Fibroblast of villous mesenchyme (primary cell): ENCODE data around the gene SEMA4A. TPM values are rescaled to one million over a fixed set of nuclear protein-coding genes. Genes with fewer than 3 reads are reported as not detected.
A peak's percentile ranks its signal among the peaks of the same experiment; 100 is the strongest.

Source experiments
- DNase-seq: peaks from one replicate; pipeline ENCODE4 v3.0.0-alpha.2; 2010; ENCODE audit warnings: low read depth
- H3K4me3 ChIP-seq: 2 replicates; pipeline ENCODE4 v1.5.1; 2011; ENCODE audit warnings: low read depth, mild to moderate bottlenecking, low read length
- total RNA-seq: library from RNA; depleted of rRNA; stranded (reverse); fragments of >200 nt; gene quantifications from 2 replicates; pipeline ENCODE4 v1.2.3, GENCODE V29; 2012
- TF ChIP-seq, protein P1 (sequence below): IDR thresholded peaks from 2 replicates; pipeline ENCODE4 v1.5.1; 2012; ENCODE audit warnings: low read depth, mild to moderate bottlenecking, low read length; ENCODE audit not compliant: insufficient read depth

Gene SEMA4A
- total RNA-seq, 1 donor, result 0.43 TPM

DNA sequence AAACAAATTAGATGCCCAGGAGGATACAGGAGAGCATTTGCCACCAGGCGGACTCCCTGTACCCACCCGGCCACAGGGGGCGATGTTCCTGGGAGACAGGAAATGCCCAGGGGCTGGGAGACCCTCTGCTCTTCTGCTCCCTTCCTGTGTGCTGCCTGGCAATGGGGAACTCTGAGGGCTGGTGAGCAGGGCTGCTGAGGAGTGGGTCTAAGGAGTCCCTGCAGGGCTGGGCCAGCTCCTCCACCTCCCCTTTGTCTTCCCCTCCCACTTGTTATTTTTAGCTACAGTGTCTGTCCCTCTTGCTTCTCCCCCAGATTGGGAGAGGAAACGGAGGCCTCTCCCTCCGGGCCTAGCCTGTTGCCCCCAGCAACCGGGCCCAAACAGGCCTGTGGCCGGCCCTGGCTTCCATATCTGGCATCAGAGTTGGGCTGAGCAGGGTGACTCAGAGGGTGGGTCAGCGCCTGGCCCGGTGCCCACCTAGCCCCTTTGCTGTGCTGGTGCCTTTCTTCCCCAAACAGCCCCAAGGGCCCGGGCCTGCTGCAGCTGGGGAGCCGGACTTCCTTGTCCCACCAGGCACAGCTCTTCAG lies 27.2 kb upstream of the SEMA4A start:
- TF ChIP-seq, protein P1, sequence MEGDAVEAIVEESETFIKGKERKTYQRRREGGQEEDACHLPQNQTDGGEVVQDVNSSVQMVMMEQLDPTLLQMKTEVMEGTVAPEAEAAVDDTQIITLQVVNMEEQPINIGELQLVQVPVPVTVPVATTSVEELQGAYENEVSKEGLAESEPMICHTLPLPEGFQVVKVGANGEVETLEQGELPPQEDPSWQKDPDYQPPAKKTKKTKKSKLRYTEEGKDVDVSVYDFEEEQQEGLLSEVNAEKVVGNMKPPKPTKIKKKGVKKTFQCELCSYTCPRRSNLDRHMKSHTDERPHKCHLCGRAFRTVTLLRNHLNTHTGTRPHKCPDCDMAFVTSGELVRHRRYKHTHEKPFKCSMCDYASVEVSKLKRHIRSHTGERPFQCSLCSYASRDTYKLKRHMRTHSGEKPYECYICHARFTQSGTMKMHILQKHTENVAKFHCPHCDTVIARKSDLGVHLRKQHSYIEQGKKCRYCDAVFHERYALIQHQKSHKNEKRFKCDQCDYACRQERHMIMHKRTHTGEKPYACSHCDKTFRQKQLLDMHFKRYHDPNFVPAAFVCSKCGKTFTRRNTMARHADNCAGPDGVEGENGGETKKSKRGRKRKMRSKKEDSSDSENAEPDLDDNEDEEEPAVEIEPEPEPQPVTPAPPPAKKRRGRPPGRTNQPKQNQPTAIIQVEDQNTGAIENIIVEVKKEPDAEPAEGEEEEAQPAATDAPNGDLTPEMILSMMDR, result peak; percentile 58
- H3K4me3 ChIP-seq, result peak overlapping the region; percentile 27

DNA sequence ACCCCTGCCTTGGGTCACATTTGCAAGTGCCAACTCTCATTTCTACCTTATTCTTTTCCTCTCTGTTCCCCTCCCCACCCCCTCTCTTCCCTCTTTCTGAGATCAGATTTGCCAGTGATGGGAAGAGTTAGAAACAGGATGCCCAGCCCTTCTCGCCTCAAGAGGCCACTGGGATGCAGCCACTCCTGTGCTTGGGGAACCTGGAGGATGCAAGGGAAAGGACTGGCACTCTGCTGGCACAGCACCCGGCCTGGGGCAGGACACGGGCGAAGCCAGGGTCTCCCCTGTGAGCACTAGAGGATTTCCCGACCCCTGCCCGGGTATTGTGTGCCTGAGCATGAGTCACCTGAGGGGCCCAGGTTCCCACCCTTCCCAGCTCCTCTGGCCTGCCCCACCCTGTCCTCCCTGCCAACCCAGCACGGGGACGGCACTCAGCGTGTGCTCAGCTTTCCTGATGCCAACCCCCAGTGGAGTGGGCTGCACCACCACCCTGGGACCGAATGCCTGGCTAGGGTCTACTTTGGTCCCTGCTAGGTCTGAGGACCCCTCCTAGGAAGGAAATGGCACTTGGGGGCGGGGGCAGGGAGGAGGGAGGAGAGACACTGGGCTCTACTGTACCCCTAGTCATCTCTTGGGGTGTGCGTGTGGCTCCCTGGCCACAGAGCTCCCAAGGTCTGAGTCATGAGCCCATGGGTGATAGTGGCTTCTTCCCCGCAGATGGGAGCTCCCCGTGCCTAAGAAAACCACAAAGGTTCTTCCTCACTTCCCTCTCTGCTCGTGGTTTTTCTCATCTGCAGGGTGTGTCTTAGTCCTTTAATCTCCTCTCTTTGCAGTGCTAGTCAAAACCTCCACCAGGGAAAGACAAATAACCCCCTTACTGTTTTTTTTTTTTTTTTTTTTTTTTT lies 26.5 kb upstream of the SEMA4A start:
- peak; percentile 97 for DNase-seq
- TF ChIP-seq, protein P1, result no peak
- peak overlapping the region; percentile 26 for H3K4me3 ChIP-seq

More for the DNA sequence above, 27.2 kb upstream of the SEMA4A start:
- peak; percentile 97 for DNase-seq

DNA sequence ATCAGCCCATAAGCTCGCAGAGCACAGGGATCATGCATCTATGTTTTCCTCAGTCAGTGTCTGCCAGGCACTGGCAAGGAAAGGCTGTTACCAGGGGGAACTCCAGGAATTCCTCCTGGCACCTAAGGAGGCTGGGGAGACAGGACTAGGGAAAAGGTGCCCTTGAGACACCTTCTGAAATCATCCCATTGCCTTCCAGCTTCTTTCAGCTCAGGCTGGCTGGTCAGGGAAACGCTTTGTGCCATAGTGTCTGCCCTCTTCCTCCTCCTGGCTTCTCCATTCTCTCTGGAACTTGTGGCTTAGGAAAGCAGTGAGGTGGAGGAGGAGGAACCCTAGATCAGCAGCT lies 25.1 kb upstream of the SEMA4A start:
- DNase-seq, result no peak
- peak overlapping the region; percentile 24 for H3K4me3 ChIP-seq
- TF ChIP-seq, protein P1, result no peak

DNA sequence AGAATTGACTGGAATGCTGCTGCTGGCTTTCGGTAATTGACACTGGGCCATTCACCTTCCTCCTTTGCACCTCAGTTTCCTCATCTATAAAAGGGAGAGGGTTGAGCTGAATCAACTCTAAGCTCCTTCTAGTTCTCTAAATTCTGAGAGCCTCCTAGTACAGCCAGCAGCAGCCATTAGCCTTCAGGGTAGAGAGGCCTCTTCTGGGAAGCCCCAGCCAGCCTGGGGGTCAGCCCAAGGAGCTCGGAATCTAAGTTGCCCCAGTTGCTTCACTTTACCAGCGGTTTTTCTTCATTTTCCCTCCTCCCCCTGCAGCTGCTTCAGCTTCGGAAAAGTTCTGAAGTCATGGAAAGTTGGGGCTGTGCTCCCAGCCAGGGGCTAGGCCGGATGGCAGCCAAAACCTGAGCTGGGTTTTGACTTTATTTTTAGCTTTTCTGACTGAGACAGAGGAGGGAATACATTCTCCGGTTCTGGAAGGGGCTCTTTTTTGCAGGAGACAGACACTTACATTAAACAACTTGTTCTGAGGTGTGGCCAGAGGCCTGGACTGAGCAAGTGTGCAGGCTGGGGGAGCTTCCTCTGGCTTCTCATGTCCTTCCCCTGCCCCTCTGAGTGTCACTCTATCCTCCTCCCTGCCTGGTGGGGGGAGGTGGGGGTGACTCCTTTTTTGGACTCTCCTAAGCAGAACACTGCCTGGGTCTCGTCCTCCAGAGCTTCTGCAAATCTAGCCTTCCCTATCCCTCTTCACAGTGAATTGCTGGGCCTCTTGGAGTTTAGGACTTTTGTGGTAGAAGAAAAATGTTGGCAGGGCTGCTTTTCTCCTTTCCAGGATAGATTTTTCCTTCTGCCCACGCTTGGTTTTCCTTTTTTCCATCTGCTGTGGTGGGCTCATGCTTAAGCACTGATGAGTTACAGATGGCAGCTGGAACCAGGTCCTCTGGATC lies 24.5 kb upstream of the SEMA4A start:
- TF ChIP-seq, protein P1, result no peak
- H3K4me3 ChIP-seq, result peak overlapping the region; percentile 24
- DNase-seq, result peak; percentile 82

DNA sequence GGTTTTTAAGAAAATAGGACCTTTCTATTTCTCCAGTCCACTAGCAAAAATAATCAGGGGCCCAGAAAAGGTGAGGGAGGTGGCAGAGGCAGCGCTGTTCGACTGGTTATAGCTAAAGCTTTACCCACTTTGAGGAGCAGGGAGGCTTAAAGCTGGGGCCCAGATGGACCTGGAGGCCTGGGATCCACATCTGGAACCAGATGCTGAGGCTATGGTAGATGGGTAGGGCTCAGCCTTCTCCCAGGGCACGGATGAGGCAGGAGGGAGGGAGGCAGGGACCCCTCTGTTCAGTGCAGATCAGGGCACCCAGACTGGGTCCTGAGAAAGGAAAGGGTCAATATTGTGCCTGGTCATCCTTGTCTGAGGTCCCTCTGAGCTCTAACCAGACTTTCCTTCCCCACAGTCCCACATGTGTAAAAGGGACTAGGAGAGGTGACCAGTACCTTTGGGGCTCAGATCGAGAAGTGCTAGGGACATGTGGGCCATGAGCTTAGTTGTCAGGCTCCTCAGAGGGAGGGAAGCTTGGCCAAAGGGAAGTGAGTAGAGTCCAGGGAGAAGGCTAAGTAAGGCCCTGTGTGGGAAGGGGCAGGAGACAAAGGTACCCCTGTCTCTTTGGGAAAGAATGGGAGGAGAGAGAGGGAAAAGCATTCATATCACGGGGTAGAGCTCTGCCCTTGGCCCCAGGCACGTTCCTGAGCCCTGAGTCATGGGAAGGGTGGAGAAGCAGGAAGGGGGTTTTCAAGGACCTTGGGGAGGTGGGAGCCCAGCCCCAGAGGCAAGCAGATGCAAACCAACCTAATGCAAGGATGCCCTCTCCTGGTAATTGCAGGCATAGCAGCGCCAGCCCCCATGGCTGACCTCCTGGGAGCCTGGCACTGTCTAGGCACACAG lies 23.5 kb upstream of the SEMA4A start:
- TF ChIP-seq, protein P1, result peak; percentile 92
- peak; percentile 98 for DNase-seq
- peak overlapping the region; percentile 35 for H3K4me3 ChIP-seq

DNA sequence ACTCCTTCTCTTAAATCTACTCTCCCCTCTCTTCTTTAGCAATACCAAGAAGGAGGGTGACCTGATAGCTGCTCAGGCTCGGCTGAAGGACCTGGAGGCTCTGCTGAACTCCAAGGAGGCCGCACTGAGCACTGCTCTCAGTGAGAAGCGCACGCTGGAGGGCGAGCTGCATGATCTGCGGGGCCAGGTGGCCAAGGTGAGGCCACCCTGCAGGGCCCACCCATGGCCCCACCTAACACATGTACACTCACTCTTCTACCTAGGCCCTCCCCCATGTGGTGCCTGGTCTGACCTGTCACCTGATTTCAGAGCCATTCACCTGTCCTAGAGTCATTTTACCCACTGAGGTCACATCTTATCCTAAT lies 22.8 kb upstream of the SEMA4A start:
- TF ChIP-seq, protein P1, result no peak
- no peak for DNase-seq
- H3K4me3 ChIP-seq, result no peak overlapping the region
